Subcutaneous adipose tissue (tissue), 4 donors: Measurements from ENCODE around the gene MAP6. TPM values are rescaled to one million over a fixed set of nuclear protein-coding genes. Genes with fewer than 3 reads are reported as not detected.

ENCODE experiments used
- CTCF ChIP-seq: fragments of 450-650 bp; IDR thresholded peaks from one replicate; pipeline ENCODE4 v1.5.1; 2016; ENCODE audit warnings: low read depth, mild to moderate bottlenecking, control low read depth, antibody characterized with exemption, moderate library complexity
- total RNA-seq, 4 donors: library from RNA; depleted of rRNA; stranded (reverse); fragments of >200 nt; gene quantifications; one replicate each; pipeline ENCODE4 v1.1.0, GENCODE V29; 2016

MAP6 gene
- total RNA-seq, 4 donors from 2014 or later = 2.0 to 5.1 (median 4.0) TPM

GRCh38 chr11:75553889-75554257 is 115.0 kb downstream of the MAP6 start:
- no peak for TF ChIP-seq CTCF

GRCh38 chr11:75553182-75553581 is 115.7 kb downstream of the MAP6 start:
- TF ChIP-seq CTCF = no peak

- no peak for TF ChIP-seq CTCF
Observed at GRCh38 chr11:75549370-75549958, 119.4 kb downstream of the MAP6 start.

- TF ChIP-seq CTCF = no peak
Observed at GRCh38 chr11:75548595-75549272, 120.1 kb downstream of the MAP6 start.

GRCh38 chr11:75547617-75548058 is 121.2 kb downstream of the MAP6 start:
- no peak for TF ChIP-seq CTCF

GRCh38 chr11:75547177-75547576 is 121.7 kb downstream of the MAP6 start:
- TF ChIP-seq CTCF = no peak

- no peak for TF ChIP-seq CTCF
Observed at GRCh38 chr11:75543806-75544205, 125.0 kb downstream of the MAP6 start.
